ENCODE measurements around the gene EFHD1.

- TF ChIP-seq POLR2A (IDR thresholded peaks at IDR 0.05) (no peak), CTCF (IDR thresholded peaks at IDR 0.05 in 8 of 11, conservative IDR thresholded peaks at IDR 0.05 in 3 of 11) (no peak), POLR2AphosphoS5 (IDR thresholded peaks at IDR 0.05) (no peak)
These were observed 7.9 kb downstream of the EFHD1 start for GRCh38 chr2:232641153-232641848.
